ENCODE results near the gene THSD7A. TPM values are rescaled to one million over a fixed set of nuclear protein-coding genes. Genes with fewer than 3 reads are reported as not detected.

Gene THSD7A
- total and polyA plus RNA-seq, 2 of the 4 experiments (the other 2 are of a cell fraction) = 0.02 to 0.18 TPM

- BruUV-seq (replicated peaks) = no TSS peak
- H3K27me3 ChIP-seq (ENCODE audit: control insufficient read depth, insufficient read depth, low read length) = no peaks in the 10 kb centered on the region
- H3K56ac ChIP-seq (ENCODE audit: extremely low read depth, insufficient read depth, low read length) = no peak overlapping the region
- H2BK120ac ChIP-seq (ENCODE audit: low read depth, low read length) = no peak overlapping the region
- no peak overlapping the region for H2BK5ac ChIP-seq (ENCODE audit: low read depth, low read length, poor library complexity, severe bottlenecking)
- no peak overlapping the region for H3K4me3 ChIP-seq (ENCODE audit: insufficient read depth, low read depth, low read length)
- no peak overlapping the region for H4K5ac ChIP-seq (ENCODE audit: low read depth, low read length)
- no peak overlapping the region for H2AFZ ChIP-seq (replicated peaks; ENCODE audit: low read length, poor library complexity)
- no peaks in the 10 kb centered on the region for H4K20me1 ChIP-seq (ENCODE audit: insufficient read depth, low read length)
- H4K91ac ChIP-seq (ENCODE audit: insufficient read depth, low read depth, low read length) = no peak overlapping the region
- no peak overlapping the region for H3K23ac ChIP-seq (ENCODE audit: low read depth, low read length)
- intact Hi-C loops (cut with micrococcal nuclease) = no loop called here
- H3K18ac ChIP-seq (ENCODE audit: low read depth, low read length) = no peak overlapping the region
- ATAC-seq (ENCODE audit: low read depth) (no peak), DNase-seq (no peak)
- no peak overlapping the region for H4K8ac ChIP-seq (ENCODE audit: low read depth in 2 of 2, low read length in 2 of 2)
- no peak overlapping the region for H3K27ac ChIP-seq (ENCODE audit: insufficient read depth, low read length)
- H3K79me1 ChIP-seq (ENCODE audit: low read depth in 1 of 2, low read length in 2 of 2) = no peaks in the 10 kb centered on the region
- POLR2A ChIA-PET (ENCODE audit: unreplicated experiment) = no interaction called here
- H3K9ac ChIP-seq (ENCODE audit: low read depth, low read length) = no peak overlapping the region
- H2BK20ac ChIP-seq (ENCODE audit: low read depth, low read length) = no peak overlapping the region
- no CpG with 5 or more reads among the region's 3 CpGs for WGBS, 2 experiments (ENCODE audit: extremely low coverage in 2 of 2, insufficient read length in 1 of 2)
- in situ Hi-C loops (cut with MboI; ENCODE audit: low sequenced_read_pairs) = no loop called here
- no peak overlapping the region for H2BK15ac ChIP-seq (ENCODE audit: low read depth, low read length)
- no peak overlapping the region for H2AK9ac ChIP-seq (replicated peaks; ENCODE audit: low read depth, low read length, poor library complexity)
- no peaks in the 10 kb centered on the region; the same call in 1 of the 2 replicates for H3K9me3 ChIP-seq (ENCODE audit: control insufficient read depth, insufficient read depth, low read length)
- no peak overlapping the region for H3K14ac ChIP-seq (replicated peaks; ENCODE audit: low read depth, low read length)
- H2AK5ac ChIP-seq (ENCODE audit: low read depth, low read length) = no peak overlapping the region
- dilution Hi-C loops (cut with HindIII; ENCODE audit: low sequenced_read_pairs, unreplicated experiment) = no loop called here
- H3K36me3 ChIP-seq (ENCODE audit: control insufficient read depth, insufficient read depth, low read length) = no peaks in the 10 kb centered on the region
- no peak overlapping the region for H3K4ac ChIP-seq (ENCODE audit: low read depth, low read length)
- no peak for TF ChIP-seq RFX5 (IDR thresholded peaks at IDR 0.05; ENCODE audit: low read depth, low read length)
- TF ChIP-seq BHLHE40 (IDR thresholded peaks at IDR 0.05; ENCODE audit: low read depth, low read length) = no peak
- TF ChIP-seq CEBPB (IDR thresholded peaks at IDR 0.05; ENCODE audit: low read depth, low read length) = no peak
- TF ChIP-seq, protein P1, sequence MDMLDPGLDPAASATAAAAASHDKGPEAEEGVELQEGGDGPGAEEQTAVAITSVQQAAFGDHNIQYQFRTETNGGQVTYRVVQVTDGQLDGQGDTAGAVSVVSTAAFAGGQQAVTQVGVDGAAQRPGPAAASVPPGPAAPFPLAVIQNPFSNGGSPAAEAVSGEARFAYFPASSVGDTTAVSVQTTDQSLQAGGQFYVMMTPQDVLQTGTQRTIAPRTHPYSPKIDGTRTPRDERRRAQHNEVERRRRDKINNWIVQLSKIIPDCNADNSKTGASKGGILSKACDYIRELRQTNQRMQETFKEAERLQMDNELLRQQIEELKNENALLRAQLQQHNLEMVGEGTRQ (IDR thresholded peaks at IDR 0.05; ENCODE audit: low read depth, low read length) = no peak
- TF ChIP-seq MAZ (IDR thresholded peaks at IDR 0.05; ENCODE audit: borderline replicate concordance, low read depth, low read length) = no peak
- TF ChIP-seq FOS (IDR thresholded peaks at IDR 0.05; ENCODE audit: low read depth, low read length) = no peak
- H3K9me1 ChIP-seq (ENCODE audit: insufficient read depth, low read length) = no peaks in the 10 kb centered on the region
- H3K4me1 ChIP-seq (ENCODE audit: control insufficient read depth, insufficient read depth, low read length) = no peaks in the 10 kb centered on the region
- no peak overlapping the region for H3K4me2 ChIP-seq (ENCODE audit: low read depth, low read length)
- CTCF ChIA-PET = no interaction called here
These were observed 298.7 kb downstream of the THSD7A start for GRCh38 chr7:11533229-11533820.

Data from IMR-90 (cell line).